Adrenal gland (tissue), 5 donors: ENCODE data around the gene FBXO24.

ENCODE experiments used
- POLR2A ChIP-seq, 2 donors: fragments of 450-650 bp; IDR thresholded peaks; one replicate each; pipeline ENCODE4 v1.6.1; 2017; ENCODE audit warnings: antibody characterized with exemption in 2 of 2, mild to moderate bottlenecking in 2 of 2, moderate library complexity in 1 of 2
- TF ChIP-seq, protein P1 (sequence below), 6 experiments: fragments of 450-650 bp in 4 of 6; fragments of 200-600 bp in 2 of 6; sonication (generic) in 1 of 6; IDR thresholded peaks; 1 replicate in 5 of 6; 2 replicates in 1 of 6; pipeline versions ENCODE4 v1.5.1 to v1.8.0; 2016 to 2021; ENCODE audit warnings: antibody characterized with exemption in 6 of 6, mild to moderate bottlenecking in 2 of 6, moderate library complexity in 1 of 6
- donor health status: DM: no; HTN: no; CAD: no.

DNA sequence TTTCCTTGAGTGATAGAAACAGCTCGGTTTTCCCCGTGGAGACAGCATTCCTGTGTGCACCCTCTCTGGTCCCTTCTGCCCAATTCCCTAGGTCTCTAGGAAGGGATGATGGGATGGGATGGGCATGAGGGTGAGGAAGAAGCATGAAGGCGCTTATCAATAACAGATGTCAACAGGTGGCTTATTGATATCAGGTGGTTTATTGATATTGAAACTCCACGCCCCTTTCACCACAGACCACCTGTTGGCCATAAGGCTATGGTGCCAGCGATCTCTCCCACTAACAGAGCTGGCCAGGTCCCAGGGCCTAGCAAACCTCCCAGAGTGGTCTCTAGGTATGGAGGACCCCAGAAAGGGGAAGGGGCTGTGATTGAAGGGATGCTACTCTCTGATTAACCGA lies 34.1 kb downstream of the FBXO24 start:
- TF ChIP-seq, protein P1, sequence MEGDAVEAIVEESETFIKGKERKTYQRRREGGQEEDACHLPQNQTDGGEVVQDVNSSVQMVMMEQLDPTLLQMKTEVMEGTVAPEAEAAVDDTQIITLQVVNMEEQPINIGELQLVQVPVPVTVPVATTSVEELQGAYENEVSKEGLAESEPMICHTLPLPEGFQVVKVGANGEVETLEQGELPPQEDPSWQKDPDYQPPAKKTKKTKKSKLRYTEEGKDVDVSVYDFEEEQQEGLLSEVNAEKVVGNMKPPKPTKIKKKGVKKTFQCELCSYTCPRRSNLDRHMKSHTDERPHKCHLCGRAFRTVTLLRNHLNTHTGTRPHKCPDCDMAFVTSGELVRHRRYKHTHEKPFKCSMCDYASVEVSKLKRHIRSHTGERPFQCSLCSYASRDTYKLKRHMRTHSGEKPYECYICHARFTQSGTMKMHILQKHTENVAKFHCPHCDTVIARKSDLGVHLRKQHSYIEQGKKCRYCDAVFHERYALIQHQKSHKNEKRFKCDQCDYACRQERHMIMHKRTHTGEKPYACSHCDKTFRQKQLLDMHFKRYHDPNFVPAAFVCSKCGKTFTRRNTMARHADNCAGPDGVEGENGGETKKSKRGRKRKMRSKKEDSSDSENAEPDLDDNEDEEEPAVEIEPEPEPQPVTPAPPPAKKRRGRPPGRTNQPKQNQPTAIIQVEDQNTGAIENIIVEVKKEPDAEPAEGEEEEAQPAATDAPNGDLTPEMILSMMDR (IDR thresholded peaks at IDR 0.05) = no peak
- TF ChIP-seq POLR2A (IDR thresholded peaks at IDR 0.05) = no peak
